Measurements from ENCODE around the gene RNF8. TPM values are rescaled to one million over a fixed set of nuclear protein-coding genes. Genes with fewer than 3 reads are reported as not detected.

Gene RNF8
- total RNA-seq, 3 donors from 2014 or later (not counting 1 experiment from before 2014, with no cell fraction given) = 11.4 to 18.2 (median 14.0) TPM

- no peak overlapping the region for H3K4me3 Mint-ChIP-seq
- Histone ChIP-seq H3K4me1 (ENCODE audit: control insufficient read depth, insufficient read depth, low read length) (peaks cover under 1% of the 10 kb centered on the region), H3K27me3 (ENCODE audit: control insufficient read depth, insufficient read depth, low read length) (no peaks in the 10 kb centered on the region), H3K27ac (ENCODE audit: low read length) (no peak overlapping the region), H3K36me3 (ENCODE audit: control insufficient read depth, insufficient read depth, low read length) (peaks cover 47% of the 10 kb centered on the region), H3K4me3 (ENCODE audit: low read length) (no peak overlapping the region), H3K9me3 (ENCODE audit: control insufficient read depth, insufficient read depth, low read length) (no peaks in the 10 kb centered on the region)
- no peaks in the 10 kb centered on the region for H3K9me3 Mint-ChIP-seq
- no peaks in the 10 kb centered on the region for H3K36me3 Mint-ChIP-seq
- peaks cover under 1% of the 10 kb centered on the region in 2 donors for H3K4me1 Mint-ChIP-seq
- intact Hi-C loops (cut with micrococcal nuclease) = no loop called here
- TF ChIP-seq CTCF (IDR thresholded peaks at IDR 0.05) = no peak
- no peaks in the 10 kb centered on the region for H3K27me3 Mint-ChIP-seq (ENCODE audit: low read depth in 2 of 2)
- WGBS (ENCODE audit: insufficient coverage) = 63% methylated on average over 2 of the region's 4 CpGs
- no peak overlapping the region for H3K27ac Mint-ChIP-seq
- DNase-seq = no peak
- no peak for ATAC-seq
Measured at GRCh38 chr6:37319856-37320480, 33.8 kb upstream of the RNF8 start.

- Histone ChIP-seq H3K9me3 (ENCODE audit: control insufficient read depth, insufficient read depth, low read length) (no peaks in the 10 kb centered on the region), H3K27me3 (ENCODE audit: control insufficient read depth, insufficient read depth, low read length) (no peaks in the 10 kb centered on the region), H3K27ac (ENCODE audit: low read length) (no peak overlapping the region), H3K36me3 (ENCODE audit: control insufficient read depth, insufficient read depth, low read length) (peaks cover 43% of the 10 kb centered on the region), H3K4me1 (ENCODE audit: control insufficient read depth, insufficient read depth, low read length) (no peaks in the 10 kb centered on the region), H3K4me3 (ENCODE audit: low read length) (no peak overlapping the region)
- Mint-ChIP-seq H3K4me1 (peaks cover 0 to 1% of the 10 kb centered on the region in 2 donors), H3K9me3 (no peaks in the 10 kb centered on the region), H3K4me3 (no peak overlapping the region), H3K36me3 (no peaks in the 10 kb centered on the region), H3K27ac (no peak overlapping the region), H3K27me3 (ENCODE audit: low read depth in 2 of 2) (no peaks in the 10 kb centered on the region)
- TF ChIP-seq CTCF (IDR thresholded peaks at IDR 0.05) = no peak
- no peak for DNase-seq
- intact Hi-C loops (cut with micrococcal nuclease) = no loop called here
- ATAC-seq = no peak
- WGBS (ENCODE audit: insufficient coverage) = 85% methylated on average over 8 of the region's 8 CpGs
Measured at GRCh38 chr6:37320646-37321045, 33.1 kb upstream of the RNF8 start.

GRCh38 chr6:37321101-37321500 is 32.7 kb upstream of the RNF8 start:
- ATAC-seq (no peak), DNase-seq (no peak)
- no peaks in the 10 kb centered on the region for H3K36me3 Mint-ChIP-seq
- intact Hi-C loops (cut with micrococcal nuclease) = no loop called here
- Histone ChIP-seq H3K9me3 (ENCODE audit: control insufficient read depth, insufficient read depth, low read length) (no peaks in the 10 kb centered on the region), H3K4me1 (ENCODE audit: control insufficient read depth, insufficient read depth, low read length) (no peaks in the 10 kb centered on the region), H3K27ac (ENCODE audit: low read length) (no peak overlapping the region), H3K4me3 (ENCODE audit: low read length) (no peak overlapping the region), H3K27me3 (ENCODE audit: control insufficient read depth, insufficient read depth, low read length) (no peaks in the 10 kb centered on the region), H3K36me3 (ENCODE audit: control insufficient read depth, insufficient read depth, low read length) (peaks cover 39% of the 10 kb centered on the region)
- H3K4me3 Mint-ChIP-seq = no peak overlapping the region
- no peaks in the 10 kb centered on the region for H3K9me3 Mint-ChIP-seq
- H3K27me3 Mint-ChIP-seq (ENCODE audit: low read depth in 2 of 2) = no peaks in the 10 kb centered on the region
- peaks cover 0 to 5% of the 10 kb centered on the region in 2 donors for H3K4me1 Mint-ChIP-seq
- H3K27ac Mint-ChIP-seq = no peak overlapping the region
- no peak for TF ChIP-seq CTCF (IDR thresholded peaks at IDR 0.05)

Data from natural killer cell (primary cell).